Measurements from ENCODE around the gene EPHA7.

GRCh38 chr6:93343476-93343875 is 75.9 kb downstream of the EPHA7 start:
- TF ChIP-seq, protein P1, sequence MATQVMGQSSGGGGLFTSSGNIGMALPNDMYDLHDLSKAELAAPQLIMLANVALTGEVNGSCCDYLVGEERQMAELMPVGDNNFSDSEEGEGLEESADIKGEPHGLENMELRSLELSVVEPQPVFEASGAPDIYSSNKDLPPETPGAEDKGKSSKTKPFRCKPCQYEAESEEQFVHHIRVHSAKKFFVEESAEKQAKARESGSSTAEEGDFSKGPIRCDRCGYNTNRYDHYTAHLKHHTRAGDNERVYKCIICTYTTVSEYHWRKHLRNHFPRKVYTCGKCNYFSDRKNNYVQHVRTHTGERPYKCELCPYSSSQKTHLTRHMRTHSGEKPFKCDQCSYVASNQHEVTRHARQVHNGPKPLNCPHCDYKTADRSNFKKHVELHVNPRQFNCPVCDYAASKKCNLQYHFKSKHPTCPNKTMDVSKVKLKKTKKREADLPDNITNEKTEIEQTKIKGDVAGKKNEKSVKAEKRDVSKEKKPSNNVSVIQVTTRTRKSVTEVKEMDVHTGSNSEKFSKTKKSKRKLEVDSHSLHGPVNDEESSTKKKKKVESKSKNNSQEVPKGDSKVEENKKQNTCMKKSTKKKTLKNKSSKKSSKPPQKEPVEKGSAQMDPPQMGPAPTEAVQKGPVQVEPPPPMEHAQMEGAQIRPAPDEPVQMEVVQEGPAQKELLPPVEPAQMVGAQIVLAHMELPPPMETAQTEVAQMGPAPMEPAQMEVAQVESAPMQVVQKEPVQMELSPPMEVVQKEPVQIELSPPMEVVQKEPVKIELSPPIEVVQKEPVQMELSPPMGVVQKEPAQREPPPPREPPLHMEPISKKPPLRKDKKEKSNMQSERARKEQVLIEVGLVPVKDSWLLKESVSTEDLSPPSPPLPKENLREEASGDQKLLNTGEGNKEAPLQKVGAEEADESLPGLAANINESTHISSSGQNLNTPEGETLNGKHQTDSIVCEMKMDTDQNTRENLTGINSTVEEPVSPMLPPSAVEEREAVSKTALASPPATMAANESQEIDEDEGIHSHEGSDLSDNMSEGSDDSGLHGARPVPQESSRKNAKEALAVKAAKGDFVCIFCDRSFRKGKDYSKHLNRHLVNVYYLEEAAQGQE (IDR thresholded peaks at IDR 0.05) = no peak
- TF ChIP-seq FOXA1 (IDR thresholded peaks at IDR 0.05) (no peak), MAX (IDR thresholded peaks at IDR 0.05) (no peak), GABPA (IDR thresholded peaks at IDR 0.05 in 1 of 2, conservative IDR thresholded peaks at IDR 0.05 in 1 of 2) (no peak), TAF1 (conservative IDR thresholded peaks at IDR 0.05) (no peak), JUND (IDR thresholded peaks at IDR 0.05) (no peak), RAD21 (IDR thresholded peaks at IDR 0.05) (no peak), RXRA (IDR thresholded peaks at IDR 0.05) (no peak), YY1 (IDR thresholded peaks at IDR 0.05) (no peak), HNF4A (conservative IDR thresholded peaks at IDR 0.05) (no peak), SP1 (IDR thresholded peaks at IDR 0.05) (no peak)
- TF ChIP-seq, protein P2, sequence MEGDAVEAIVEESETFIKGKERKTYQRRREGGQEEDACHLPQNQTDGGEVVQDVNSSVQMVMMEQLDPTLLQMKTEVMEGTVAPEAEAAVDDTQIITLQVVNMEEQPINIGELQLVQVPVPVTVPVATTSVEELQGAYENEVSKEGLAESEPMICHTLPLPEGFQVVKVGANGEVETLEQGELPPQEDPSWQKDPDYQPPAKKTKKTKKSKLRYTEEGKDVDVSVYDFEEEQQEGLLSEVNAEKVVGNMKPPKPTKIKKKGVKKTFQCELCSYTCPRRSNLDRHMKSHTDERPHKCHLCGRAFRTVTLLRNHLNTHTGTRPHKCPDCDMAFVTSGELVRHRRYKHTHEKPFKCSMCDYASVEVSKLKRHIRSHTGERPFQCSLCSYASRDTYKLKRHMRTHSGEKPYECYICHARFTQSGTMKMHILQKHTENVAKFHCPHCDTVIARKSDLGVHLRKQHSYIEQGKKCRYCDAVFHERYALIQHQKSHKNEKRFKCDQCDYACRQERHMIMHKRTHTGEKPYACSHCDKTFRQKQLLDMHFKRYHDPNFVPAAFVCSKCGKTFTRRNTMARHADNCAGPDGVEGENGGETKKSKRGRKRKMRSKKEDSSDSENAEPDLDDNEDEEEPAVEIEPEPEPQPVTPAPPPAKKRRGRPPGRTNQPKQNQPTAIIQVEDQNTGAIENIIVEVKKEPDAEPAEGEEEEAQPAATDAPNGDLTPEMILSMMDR (IDR thresholded peaks at IDR 0.05; ENCODE audit: low read depth, low read length, missing input control) = no peak
- TF ChIP-seq, protein P3, sequence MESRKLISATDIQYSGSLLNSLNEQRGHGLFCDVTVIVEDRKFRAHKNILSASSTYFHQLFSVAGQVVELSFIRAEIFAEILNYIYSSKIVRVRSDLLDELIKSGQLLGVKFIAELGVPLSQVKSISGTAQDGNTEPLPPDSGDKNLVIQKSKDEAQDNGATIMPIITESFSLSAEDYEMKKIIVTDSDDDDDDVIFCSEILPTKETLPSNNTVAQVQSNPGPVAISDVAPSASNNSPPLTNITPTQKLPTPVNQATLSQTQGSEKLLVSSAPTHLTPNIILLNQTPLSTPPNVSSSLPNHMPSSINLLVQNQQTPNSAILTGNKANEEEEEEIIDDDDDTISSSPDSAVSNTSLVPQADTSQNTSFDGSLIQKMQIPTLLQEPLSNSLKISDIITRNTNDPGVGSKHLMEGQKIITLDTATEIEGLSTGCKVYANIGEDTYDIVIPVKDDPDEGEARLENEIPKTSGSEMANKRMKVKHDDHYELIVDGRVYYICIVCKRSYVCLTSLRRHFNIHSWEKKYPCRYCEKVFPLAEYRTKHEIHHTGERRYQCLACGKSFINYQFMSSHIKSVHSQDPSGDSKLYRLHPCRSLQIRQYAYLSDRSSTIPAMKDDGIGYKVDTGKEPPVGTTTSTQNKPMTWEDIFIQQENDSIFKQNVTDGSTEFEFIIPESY (IDR thresholded peaks at IDR 0.05) = no peak
- TF ChIP-seq, protein P4, sequence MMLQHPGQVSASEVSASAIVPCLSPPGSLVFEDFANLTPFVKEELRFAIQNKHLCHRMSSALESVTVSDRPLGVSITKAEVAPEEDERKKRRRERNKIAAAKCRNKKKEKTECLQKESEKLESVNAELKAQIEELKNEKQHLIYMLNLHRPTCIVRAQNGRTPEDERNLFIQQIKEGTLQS (IDR thresholded peaks at IDR 0.05) = no peak

All from liver (tissue), 3 donors.